Activated naive CD8-positive, alpha-beta T cell treated with anti-CD3 and anti-CD28 coated beads, Interleukin-2, amount 50 U/mL, for 24 hours (primary cell): Measurements from ENCODE around the gene ENPP5.
A peak's percentile ranks its signal among the peaks of the same experiment; 100 is the strongest.
"Not testable (repeated sequence)": the region's sequence is repeated elsewhere in the genome, so short reads cannot be mapped to it uniquely, and the experiment has no call there.

Experiments used
- ATAC-seq: fragments of 150-1000 bp; cut with Tn5 transposase; one replicate; pipeline ENCODE4 v1.10.0; 2021
- DNase-seq: peaks from one replicate; pipeline ENCODE4 v3.0.0; 2021
- H3K27ac Mint-ChIP-seq: one replicate; pipeline ENCODE4 v1.8.0; 2021; ENCODE audit warnings: mild to moderate bottlenecking, mixed read lengths
- H3K27me3 Mint-ChIP-seq: one replicate; pipeline ENCODE4 v1.8.0; 2021; ENCODE audit warnings: mixed read lengths
- H3K36me3 Mint-ChIP-seq: one replicate; pipeline ENCODE4 v1.8.0; 2021; ENCODE audit warnings: low read depth, mixed read lengths
- H3K4me1 Mint-ChIP-seq: one replicate; pipeline ENCODE4 v1.8.0; 2021; ENCODE audit warnings: mixed read lengths
- H3K4me3 Mint-ChIP-seq: one replicate; pipeline ENCODE4 v1.8.0; 2021; ENCODE audit warnings: mild to moderate bottlenecking, moderate library complexity, mixed read lengths
- H3K9me3 Mint-ChIP-seq: one replicate; pipeline ENCODE4 v1.8.0; 2021; ENCODE audit warnings: mixed read lengths

The ENPP5 gene

DNA sequence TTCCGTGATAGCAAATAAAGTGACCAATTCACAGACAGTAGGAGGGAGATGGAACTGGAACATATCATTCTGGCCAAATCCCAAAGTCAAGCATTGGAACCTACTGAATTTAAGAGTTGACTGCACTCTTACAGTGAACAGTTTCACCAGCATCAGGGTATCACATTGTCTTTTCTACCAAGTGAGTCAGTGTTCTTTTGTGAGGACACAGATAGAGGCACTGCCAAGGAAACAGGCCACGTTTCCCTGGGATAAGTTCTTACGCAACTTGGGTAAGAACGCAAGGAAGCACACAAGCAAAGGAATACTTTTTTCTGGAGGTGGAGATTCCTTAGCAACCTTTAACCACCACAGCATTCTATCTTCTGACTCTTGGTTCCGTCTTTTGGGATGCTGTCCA, 28.6 kb upstream of the ENPP5 start:
- H3K27me3 Mint-ChIP-seq = peaks cover 16% of the 10 kb centered on the region
- H3K36me3 Mint-ChIP-seq = no peaks in the 10 kb centered on the region
- H3K4me1 Mint-ChIP-seq = no peaks in the 10 kb centered on the region
- H3K27ac Mint-ChIP-seq = no peak overlapping the region
- H3K4me3 Mint-ChIP-seq = no peak overlapping the region
- ATAC-seq = no peak
- no peak for DNase-seq
- H3K9me3 Mint-ChIP-seq = no peaks in the 10 kb centered on the region

DNA sequence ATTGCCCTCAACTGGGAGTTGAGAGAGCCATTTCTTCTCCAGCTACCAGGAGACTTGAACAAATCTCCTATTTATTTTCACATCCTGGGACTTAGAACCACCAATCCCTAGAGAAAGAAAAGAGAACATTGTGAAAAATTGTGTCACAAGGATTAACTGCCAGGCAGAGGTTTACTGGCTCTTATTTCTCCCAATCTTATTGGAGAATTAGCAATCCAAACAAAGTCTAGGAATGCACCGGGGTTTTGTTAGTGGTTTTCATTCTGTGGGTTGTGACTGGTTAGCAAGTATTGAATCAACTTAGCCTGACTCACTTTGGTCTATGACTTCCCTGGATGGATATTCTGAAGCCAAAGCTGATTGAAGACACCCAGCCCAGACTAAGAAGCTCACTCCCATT, 21.2 kb upstream of the ENPP5 start:
- no peaks in the 10 kb centered on the region for H3K4me1 Mint-ChIP-seq
- H3K27ac Mint-ChIP-seq = no peak overlapping the region
- H3K4me3 Mint-ChIP-seq = no peak overlapping the region
- ATAC-seq = no peak
- H3K9me3 Mint-ChIP-seq = no peaks in the 10 kb centered on the region
- no peaks in the 10 kb centered on the region for H3K36me3 Mint-ChIP-seq
- no peak for DNase-seq
- H3K27me3 Mint-ChIP-seq = peaks cover 22% of the 10 kb centered on the region

- ATAC-seq = no peak
- no peaks in the 10 kb centered on the region for H3K9me3 Mint-ChIP-seq
- H3K36me3 Mint-ChIP-seq = no peaks in the 10 kb centered on the region
- H3K27ac Mint-ChIP-seq = no peak overlapping the region
- H3K4me1 Mint-ChIP-seq = no peaks in the 10 kb centered on the region
- H3K27me3 Mint-ChIP-seq = peaks cover 22% of the 10 kb centered on the region
- H3K4me3 Mint-ChIP-seq = no peak overlapping the region
- DNase-seq = no peak
These were observed 20.1 kb upstream of the ENPP5 start for GRCh38 chr6:46190889-46191288.

DNA sequence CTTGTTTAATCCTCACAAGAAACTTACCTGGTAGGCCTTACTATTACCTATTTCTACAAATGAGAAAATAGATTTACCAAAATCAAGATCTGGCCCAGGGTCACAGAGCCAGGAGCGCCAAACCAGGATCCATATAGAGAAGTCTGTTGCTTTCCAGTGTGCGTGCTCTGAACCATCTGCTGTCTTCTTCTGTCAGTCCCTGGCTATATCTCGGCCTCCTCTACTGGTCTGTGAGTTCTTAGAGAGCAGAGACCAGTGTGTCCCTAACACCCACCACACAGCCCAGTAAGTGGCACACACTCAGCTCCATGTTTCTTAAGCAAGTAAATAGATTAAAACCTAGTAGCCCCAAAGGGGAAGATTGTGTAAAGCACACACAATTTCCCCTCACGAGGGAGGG, 18.9 kb upstream of the ENPP5 start:
- Mint-ChIP-seq H3K27me3 (peaks cover 26% of the 10 kb centered on the region), H3K9me3 (no peaks in the 10 kb centered on the region), H3K27ac (no peak overlapping the region), H3K36me3 (no peaks in the 10 kb centered on the region), H3K4me1 (no peaks in the 10 kb centered on the region), H3K4me3 (no peak overlapping the region)
- DNase-seq = no peak
- ATAC-seq = no peak

- ATAC-seq (no peak), DNase-seq (no peak)
- H3K4me3 Mint-ChIP-seq = no peak overlapping the region
- H3K27me3 Mint-ChIP-seq = peaks cover 33% of the 10 kb centered on the region
- no peaks in the 10 kb centered on the region for H3K9me3 Mint-ChIP-seq
- H3K4me1 Mint-ChIP-seq = no peaks in the 10 kb centered on the region
- H3K27ac Mint-ChIP-seq = no peak overlapping the region
- no peaks in the 10 kb centered on the region for H3K36me3 Mint-ChIP-seq
These were observed 15.8 kb upstream of the ENPP5 start for GRCh38 chr6:46186583-46186982.

- no peak overlapping the region for H3K27ac Mint-ChIP-seq
- no peaks in the 10 kb centered on the region for H3K9me3 Mint-ChIP-seq
- ATAC-seq (no peak), DNase-seq (no peak)
- H3K36me3 Mint-ChIP-seq = no peaks in the 10 kb centered on the region
- H3K4me1 Mint-ChIP-seq = no peaks in the 10 kb centered on the region
- no peak overlapping the region for H3K4me3 Mint-ChIP-seq
- H3K27me3 Mint-ChIP-seq = peaks cover 35% of the 10 kb centered on the region
These were observed 13.3 kb upstream of the ENPP5 start for GRCh38 chr6:46184114-46184513.

DNA sequence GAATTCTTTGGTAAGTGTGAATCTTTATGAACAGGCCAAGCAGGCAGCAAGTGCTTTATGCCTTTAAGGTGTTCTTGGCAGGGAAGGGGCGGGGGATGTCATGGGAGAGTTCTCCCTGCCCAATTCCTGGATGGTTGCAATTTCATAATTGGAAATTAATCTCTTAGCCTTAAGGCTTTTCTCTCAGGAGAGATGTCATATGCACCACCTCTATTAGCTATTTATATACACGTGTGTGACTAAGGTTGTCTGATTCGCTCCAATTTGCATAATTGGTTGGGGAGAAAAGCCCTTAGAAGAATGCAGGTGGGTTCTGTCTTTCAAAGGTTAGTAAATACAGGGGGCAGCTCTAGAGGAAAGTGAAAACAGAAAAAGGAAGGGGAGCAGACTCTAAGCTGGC, 5.2 kb upstream of the ENPP5 start:
- no peak overlapping the region for H3K4me3 Mint-ChIP-seq
- H3K4me1 Mint-ChIP-seq = peaks cover 17% of the 10 kb centered on the region
- H3K27ac Mint-ChIP-seq = no peak overlapping the region
- DNase-seq (no peak), ATAC-seq (no peak)
- H3K9me3 Mint-ChIP-seq = no peaks in the 10 kb centered on the region
- no peaks in the 10 kb centered on the region for H3K36me3 Mint-ChIP-seq
- H3K27me3 Mint-ChIP-seq = peaks cover 19% of the 10 kb centered on the region

DNA sequence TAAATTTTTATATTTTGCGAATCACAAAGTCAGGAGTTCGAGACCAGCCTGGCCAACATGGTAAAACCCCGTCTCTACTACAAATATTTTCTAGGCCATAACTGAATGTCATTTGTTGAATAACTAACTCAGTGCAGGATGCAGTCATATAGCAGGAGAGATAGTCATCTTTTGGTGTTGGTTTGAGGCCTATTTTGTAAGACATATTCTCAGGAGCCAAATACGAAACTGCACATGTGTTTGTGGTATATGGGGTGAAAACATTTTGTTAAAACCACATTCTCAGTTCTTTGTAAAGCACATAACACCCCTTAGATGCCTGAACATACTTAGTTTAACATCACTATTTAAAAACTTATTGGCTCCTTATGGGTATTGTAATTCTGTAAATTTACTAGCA, 4.7 kb upstream of the ENPP5 start:
- Mint-ChIP-seq H3K36me3 (no peaks in the 10 kb centered on the region), H3K9me3 (no peaks in the 10 kb centered on the region), H3K4me1 (peaks cover 19% of the 10 kb centered on the region), H3K4me3 (no peak overlapping the region), H3K27me3 (peaks cover 19% of the 10 kb centered on the region), H3K27ac (no peak overlapping the region)
- DNase-seq = no peak
- peak; percentile 67 for ATAC-seq

GRCh38 chr6:46174904-46175303, 4.1 kb upstream of the ENPP5 start:
- Mint-ChIP-seq H3K27ac (no peak overlapping the region), H3K4me1 (peaks cover 24% of the 10 kb centered on the region), H3K27me3 (peaks cover 22% of the 10 kb centered on the region), H3K9me3 (no peaks in the 10 kb centered on the region), H3K4me3 (no peak overlapping the region), H3K36me3 (no peaks in the 10 kb centered on the region)
- ATAC-seq (no peak), DNase-seq (no peak)

DNA sequence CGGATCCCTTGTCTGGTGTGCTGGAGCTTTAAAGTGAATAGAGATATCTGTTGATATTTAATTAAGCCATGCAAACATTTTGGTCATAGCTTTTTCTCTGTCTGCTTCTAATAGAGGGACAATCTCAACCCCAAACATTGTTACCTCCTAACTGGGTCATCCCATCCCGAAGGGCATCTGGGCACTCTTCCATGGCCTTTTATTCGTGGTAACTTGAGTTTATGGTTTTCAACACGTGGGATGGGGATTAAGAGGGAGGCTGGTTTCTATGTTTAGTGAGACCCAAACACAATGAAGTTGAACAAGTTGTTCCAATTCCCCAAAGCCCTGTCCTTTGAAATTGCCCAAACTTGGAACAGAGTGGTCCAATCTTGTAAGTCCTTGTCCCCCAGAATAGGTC, 1.4 kb upstream of the ENPP5 start:
- Mint-ChIP-seq H3K27me3 (peaks cover 7% of the 10 kb centered on the region), H3K4me1 (peaks cover 25% of the 10 kb centered on the region), H3K27ac (no peak overlapping the region), H3K9me3 (no peaks in the 10 kb centered on the region), H3K4me3 (no peak overlapping the region), H3K36me3 (no peaks in the 10 kb centered on the region)
- no peak for ATAC-seq
- DNase-seq = no peak

GRCh38 chr6:46160102-46160501, 10.7 kb downstream of the ENPP5 start:
- Mint-ChIP-seq H3K9me3 (no peaks in the 10 kb centered on the region), H3K4me3 (no peak overlapping the region), H3K36me3 (no peaks in the 10 kb centered on the region), H3K27me3 (peaks cover 7% of the 10 kb centered on the region), H3K27ac (no peak overlapping the region), H3K4me1 (no peaks in the 10 kb centered on the region)
- ATAC-seq = no peak
- DNase-seq = no peak

DNA sequence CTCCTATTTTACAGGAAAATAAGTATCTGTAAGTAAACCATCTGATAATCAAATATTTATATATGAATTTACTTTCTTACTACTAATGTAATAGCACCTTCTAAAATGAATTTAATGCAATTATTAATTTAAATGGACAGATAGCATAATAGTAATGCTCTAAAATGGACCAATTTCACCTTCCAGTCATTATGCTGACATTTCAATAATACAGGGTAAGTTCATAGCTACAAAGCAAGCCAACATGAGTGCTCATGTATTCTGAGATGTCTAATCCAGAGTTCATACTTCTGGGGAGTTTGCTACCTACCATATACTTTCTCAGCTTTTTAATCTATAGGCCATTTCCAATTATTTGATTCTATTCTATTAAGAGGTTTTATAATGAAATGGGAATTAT, 11.6 kb downstream of the ENPP5 start:
- no peaks in the 10 kb centered on the region for H3K36me3 Mint-ChIP-seq
- no peaks in the 10 kb centered on the region for H3K9me3 Mint-ChIP-seq
- no peaks in the 10 kb centered on the region for H3K4me1 Mint-ChIP-seq
- no peak overlapping the region for H3K27ac Mint-ChIP-seq
- DNase-seq (no peak), ATAC-seq (no peak)
- no peak overlapping the region for H3K4me3 Mint-ChIP-seq
- peaks cover 5% of the 10 kb centered on the region for H3K27me3 Mint-ChIP-seq

DNA sequence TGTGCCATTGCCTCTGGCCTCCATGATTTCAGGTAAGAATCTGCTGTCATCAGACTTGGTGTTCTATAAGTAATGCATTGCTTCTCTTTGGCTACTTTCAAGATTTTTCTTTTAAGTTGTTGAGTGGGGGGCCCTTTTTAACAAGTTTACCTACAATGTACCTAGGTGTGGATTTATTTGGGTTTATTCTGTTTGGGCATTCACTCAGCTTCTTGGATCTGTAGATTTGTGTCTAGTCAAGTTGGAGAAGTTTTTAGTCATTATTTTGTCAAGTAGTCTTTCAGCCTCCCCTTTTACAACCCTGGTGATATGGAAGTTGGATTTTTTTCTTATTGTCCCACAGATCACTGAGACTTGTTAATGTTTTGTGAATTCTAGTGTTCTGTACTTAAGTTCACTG, 14.1 kb downstream of the ENPP5 start:
- Mint-ChIP-seq H3K4me1 (no peaks in the 10 kb centered on the region), H3K9me3 (no peaks in the 10 kb centered on the region), H3K36me3 (no peaks in the 10 kb centered on the region), H3K27me3 (peaks cover 5% of the 10 kb centered on the region), H3K27ac (no peak overlapping the region), H3K4me3 (no peak overlapping the region)
- ATAC-seq = no peak
- no peak for DNase-seq

DNA sequence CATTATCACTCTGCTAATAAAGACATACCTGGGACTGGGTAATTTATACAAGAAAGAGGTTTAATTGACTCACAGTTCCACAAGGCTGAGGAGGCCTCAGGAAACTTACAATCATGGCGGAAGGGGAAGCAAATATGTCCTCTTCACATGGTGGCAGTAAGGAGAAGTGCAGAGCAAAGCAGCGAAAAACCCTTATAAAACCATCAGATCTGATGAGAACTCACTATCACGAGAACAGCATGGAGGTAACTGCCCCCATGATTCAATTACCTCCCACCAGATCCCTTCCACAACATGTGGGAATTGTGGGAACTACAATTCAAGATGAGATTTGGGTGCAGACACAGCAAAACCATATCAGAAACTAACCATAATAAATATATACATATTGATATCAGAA, 21.7 kb downstream of the ENPP5 start:
- not testable (repeated sequence) for ATAC-seq, H3K4me3 Mint-ChIP-seq, H3K36me3 Mint-ChIP-seq, DNase-seq, H3K9me3 Mint-ChIP-seq, H3K27me3 Mint-ChIP-seq, H3K27ac Mint-ChIP-seq, H3K4me1 Mint-ChIP-seq

GRCh38 chr6:46144270-46144669, 26.5 kb downstream of the ENPP5 start:
- H3K36me3 Mint-ChIP-seq = peaks cover 2% of the 10 kb centered on the region
- H3K27ac Mint-ChIP-seq = no peak overlapping the region
- ATAC-seq (no peak), DNase-seq (no peak)
- H3K4me3 Mint-ChIP-seq = no peak overlapping the region
- no peaks in the 10 kb centered on the region for H3K9me3 Mint-ChIP-seq
- no peaks in the 10 kb centered on the region for H3K4me1 Mint-ChIP-seq
- H3K27me3 Mint-ChIP-seq = no peaks in the 10 kb centered on the region

DNA sequence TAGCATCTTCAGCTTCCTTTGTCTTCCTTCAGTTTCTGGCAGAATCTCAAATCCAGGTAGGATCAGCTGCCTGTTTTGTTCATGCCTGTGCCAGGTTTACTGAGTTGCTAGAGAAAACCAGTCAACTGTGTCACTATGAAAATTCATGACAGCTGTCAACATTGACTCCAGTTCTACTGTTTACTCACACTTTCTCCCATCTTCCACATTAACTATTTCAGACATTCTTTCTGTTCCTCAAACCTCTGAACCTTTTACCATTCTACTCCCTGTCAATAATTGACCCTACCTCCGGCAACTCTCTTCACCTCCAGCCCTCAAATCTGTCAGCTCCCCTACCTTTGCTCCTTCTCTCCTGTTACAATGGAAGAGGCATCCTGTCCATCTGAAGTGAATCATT, 32.5 kb downstream of the ENPP5 start:
- no peaks in the 10 kb centered on the region for H3K27me3 Mint-ChIP-seq
- no peak overlapping the region for H3K4me3 Mint-ChIP-seq
- no peak for DNase-seq
- ATAC-seq = no peak
- H3K9me3 Mint-ChIP-seq = no peaks in the 10 kb centered on the region
- H3K4me1 Mint-ChIP-seq = peaks cover 31% of the 10 kb centered on the region
- peaks cover 2% of the 10 kb centered on the region for H3K36me3 Mint-ChIP-seq
- H3K27ac Mint-ChIP-seq = no peak overlapping the region
